Naive thymus-derived CD4-positive, alpha-beta T cell (primary cell): ENCODE data around the gene SRRM3. TPM values are rescaled to one million over a fixed set of nuclear protein-coding genes. Genes with fewer than 3 reads are reported as not detected.

ENCODE experiments used
- ATAC-seq: fragments of 150-1000 bp; cut with Tn5 transposase; 2 replicates; pipeline ENCODE4 v1.10.0; 2021; ENCODE audit warnings: mild to moderate bottlenecking, moderate library complexity
- CTCF ChIA-PET: fragments of 350-600 bp; sonication (Branson Sonifier 250); formaldehyde crosslinking; loops from one replicate; lab custom pipeline; 2021; ENCODE audit warnings: antibody characterized with exemption; lab: Charles Lee
- POLR2A ChIA-PET: fragments of 350-600 bp; sonication (Branson Sonifier 250); formaldehyde crosslinking; loops from one replicate; lab custom pipeline; 2021; ENCODE audit warnings: antibody characterized with exemption, inconsistent platforms; lab: Charles Lee
- DNase-seq, 9 donors: peaks; one replicate each; pipeline versions ENCODE4 v3.0.0 to v3.0.0-alpha.2; 2020 to 2022; ENCODE audit warnings: mixed read lengths in 1 of 9
- H3K27ac ChIP-seq: one replicate; pipeline ENCODE4 v1.7.0; 2013; ENCODE audit warnings: mild to moderate bottlenecking, low read depth, low read length, moderate library complexity
- H3K27me3 ChIP-seq, 2 donors: one replicate each; pipeline ENCODE4 v1.7.0; 2013; ENCODE audit warnings: low read length in 2 of 2, mild to moderate bottlenecking in 2 of 2, moderate library complexity in 2 of 2; ENCODE audit not compliant: control insufficient read depth in 2 of 2, insufficient read depth in 2 of 2
- H3K36me3 ChIP-seq, 3 experiments: 1 replicate in 2 of 3; 2 replicates in 1 of 3; pipeline ENCODE4 v1.7.0; 2013; ENCODE audit warnings: low read length in 3 of 3, mild to moderate bottlenecking in 3 of 3, moderate library complexity in 1 of 3; ENCODE audit not compliant: insufficient read depth in 3 of 3, control insufficient read depth in 2 of 3
- H3K4me1 ChIP-seq, 2 donors: one replicate each; pipeline ENCODE4 v1.7.0; 2013; ENCODE audit warnings: low read length in 2 of 2, mild to moderate bottlenecking in 2 of 2, moderate library complexity in 1 of 2; ENCODE audit not compliant: control insufficient read depth in 2 of 2, insufficient read depth in 2 of 2
- H3K4me3 ChIP-seq: 2 replicates; pipeline ENCODE4 v1.7.0; 2013; ENCODE audit warnings: mild to moderate bottlenecking, low read length
- H3K9me3 ChIP-seq, 3 experiments: 1 replicate in 2 of 3; 2 replicates in 1 of 3; pipeline ENCODE4 v1.7.0; 2013; ENCODE audit warnings: low read length in 3 of 3; ENCODE audit not compliant: control insufficient read depth in 2 of 3
- H3K27ac Mint-ChIP-seq, 9 donors: one replicate each; pipeline ENCODE4 v1.8.0; 2020 to 2022; ENCODE audit warnings: mixed read lengths in 9 of 9, mild to moderate bottlenecking in 8 of 9, moderate library complexity in 5 of 9, inconsistent platforms in 2 of 9
- H3K27me3 Mint-ChIP-seq, 5 donors: one replicate each; pipeline ENCODE4 v1.8.0; 2021 to 2022; ENCODE audit warnings: mixed read lengths in 5 of 5, mild to moderate bottlenecking in 1 of 5
- H3K36me3 Mint-ChIP-seq, 5 donors: one replicate each; pipeline ENCODE4 v1.8.0; 2020 to 2022; ENCODE audit warnings: mixed read lengths in 5 of 5, mild to moderate bottlenecking in 3 of 5, inconsistent platforms in 1 of 5
- H3K4me1 Mint-ChIP-seq, 7 donors: one replicate each; pipeline ENCODE4 v1.8.0; 2020 to 2022; ENCODE audit warnings: mixed read lengths in 7 of 7, mild to moderate bottlenecking in 3 of 7, inconsistent platforms in 1 of 7
- H3K4me3 Mint-ChIP-seq, 10 donors: one replicate each; pipeline ENCODE4 v1.8.0; 2020 to 2022; ENCODE audit warnings: mild to moderate bottlenecking in 10 of 10, mixed read lengths in 10 of 10, moderate library complexity in 6 of 10, inconsistent platforms in 2 of 10
- H3K9me3 Mint-ChIP-seq, 11 donors: one replicate each; pipeline ENCODE4 v1.8.0; 2020 to 2022; ENCODE audit warnings: mixed read lengths in 11 of 11, mild to moderate bottlenecking in 4 of 11, inconsistent platforms in 1 of 11, moderate library complexity in 1 of 11
- intact Hi-C, 2 donors: fragments of 100-400 bp; cut with micrococcal nuclease; formaldehyde crosslinking; loops; one replicate each; pipeline ENCODE4 v1.15.1; 2023
- polyA plus RNA-seq, 2 donors: library from polyadenylated mRNA; unstranded; fragments of 300-500 nt; fragmentation: Illumina TruSeq; gene quantifications; one replicate each; pipeline ENCODE4 v1.2.3, GENCODE V29; 2021
- total RNA-seq, 6 experiments: library from RNA in 5 of 6; stranded (reverse) in 5 of 6; gene quantifications; 1 replicate in 5 of 6; 2 replicates in 1 of 6; pipeline ENCODE4 v1.2.3 and lab custom pipeline; 2021 to 2026

The SRRM3 gene
- total and polyA plus RNA-seq, 7 experiments from 2014 or later, result not detected

GRCh38 chr7:76232698-76233097, 31.0 kb downstream of the SRRM3 start:
- H3K36me3 ChIP-seq, result no peaks in the 10 kb centered on the region
- no peak overlapping the region for H3K4me3 ChIP-seq
- no peak for DNase-seq
- ChIA-PET POLR2A (no interaction called here), CTCF (no interaction called here)
- no peaks in the 10 kb centered on the region for H3K4me1 ChIP-seq
- ATAC-seq, result no peak
- H3K9me3 Mint-ChIP-seq, result peaks cover 0 to 7% (median 0%) of the 10 kb centered on the region in 11 donors
- H3K27me3 Mint-ChIP-seq, result peaks cover 46 to 71% (median 52%) of the 10 kb centered on the region in 5 donors
- no peaks in the 10 kb centered on the region for H3K9me3 ChIP-seq
- peaks cover 0 to 7% (median 4%) of the 10 kb centered on the region in 5 donors for H3K36me3 Mint-ChIP-seq
- peak overlapping the region in 1 of 10 donors; percentile 29 for H3K4me3 Mint-ChIP-seq
- H3K27me3 ChIP-seq, result no peaks in the 10 kb centered on the region
- peaks cover 0 to 15% (median 7%) of the 10 kb centered on the region in 7 donors for H3K4me1 Mint-ChIP-seq
- intact Hi-C loops, result no loop called here
- H3K27ac Mint-ChIP-seq, result no peak overlapping the region
- H3K27ac ChIP-seq, result no peak overlapping the region

GRCh38 chr7:76233538-76234281, 32.0 kb downstream of the SRRM3 start:
- POLR2A ChIA-PET, result no interaction called here

GRCh38 chr7:76234282-76234584, 32.5 kb downstream of the SRRM3 start:
- Mint-ChIP-seq H3K27ac (peak overlapping the region in 3 of 9 donors; percentile 26 to 41 (median 37)), H3K27me3 (peaks cover 47 to 78% (median 54%) of the 10 kb centered on the region in 5 donors), H3K36me3 (peaks cover 0 to 7% (median 4%) of the 10 kb centered on the region in 5 donors), H3K4me1 (peaks cover 0 to 16% (median 7%) of the 10 kb centered on the region in 7 donors), H3K4me3 (peak overlapping the region; percentile 29 to 76 (median 64)), H3K9me3 (peaks cover 0 to 7% (median 0%) of the 10 kb centered on the region in 11 donors)
- no peak overlapping the region for H3K27ac ChIP-seq
- ChIA-PET CTCF (interaction anchor here (0.6 kb wide), 1 partner anchor 20 kb away, joined by 3 read pairs; no protein-coding TSS in a partner anchor), POLR2A (no interaction called here)
- no peaks in the 10 kb centered on the region for H3K4me1 ChIP-seq
- no peaks in the 10 kb centered on the region for H3K36me3 ChIP-seq
- no peaks in the 10 kb centered on the region for H3K9me3 ChIP-seq
- ATAC-seq (no peak), DNase-seq (no peak)
- H3K27me3 ChIP-seq, result no peaks in the 10 kb centered on the region
- H3K4me3 ChIP-seq, result no peak overlapping the region
- intact Hi-C loops, result no loop called here

More at GRCh38 chr7:76233538-76234281, 32.0 kb downstream of the SRRM3 start:
- CTCF ChIA-PET, result interaction anchor here (0.6 kb wide), 1 partner anchor 19 kb away, joined by 3 read pairs; no protein-coding TSS in a partner anchor
- no peaks in the 10 kb centered on the region for H3K27me3 ChIP-seq
- intact Hi-C loops, result no loop called here
- H3K4me1 Mint-ChIP-seq, result peaks cover 0 to 16% (median 7%) of the 10 kb centered on the region in 7 donors
- peaks cover 0 to 7% (median 0%) of the 10 kb centered on the region in 11 donors for H3K9me3 Mint-ChIP-seq
- H3K4me3 ChIP-seq, result no peak overlapping the region
- H3K27me3 Mint-ChIP-seq, result peaks cover 47 to 79% (median 57%) of the 10 kb centered on the region in 5 donors
- H3K36me3 Mint-ChIP-seq, result peaks cover 0 to 7% (median 4%) of the 10 kb centered on the region in 5 donors
- no peaks in the 10 kb centered on the region for H3K36me3 ChIP-seq
- H3K4me3 Mint-ChIP-seq, result peak overlapping the region in 8 of 10 donors; percentile 12 to 76 (median 64)
- ATAC-seq, result no peak
- H3K4me1 ChIP-seq, result no peaks in the 10 kb centered on the region
- H3K9me3 ChIP-seq, result no peaks in the 10 kb centered on the region
- DNase-seq, result no peak
- H3K27ac Mint-ChIP-seq, result peak overlapping the region in 1 of 9 donors; percentile 26
- no peak overlapping the region for H3K27ac ChIP-seq

GRCh38 chr7:76234931-76235441, 33.3 kb downstream of the SRRM3 start:
- no peaks in the 10 kb centered on the region for H3K9me3 ChIP-seq
- H3K4me1 ChIP-seq, result no peaks in the 10 kb centered on the region
- POLR2A ChIA-PET, result no interaction called here
- H3K27me3 Mint-ChIP-seq, result peaks cover 43 to 71% (median 48%) of the 10 kb centered on the region in 5 donors
- peak; percentile 22 to 84 (median 52) for DNase-seq
- H3K36me3 Mint-ChIP-seq, result peaks cover 0 to 6% (median 4%) of the 10 kb centered on the region in 5 donors
- CTCF ChIA-PET, result no interaction called here
- ATAC-seq, result peak; percentile 94
- H3K27me3 ChIP-seq, result no peaks in the 10 kb centered on the region
- peak overlapping the region; percentile 27 for H3K4me3 ChIP-seq
- no peak overlapping the region for H3K27ac Mint-ChIP-seq
- H3K36me3 ChIP-seq, result no peaks in the 10 kb centered on the region
- H3K4me3 Mint-ChIP-seq, result peak overlapping the region; percentile 60 to 83 (median 68)
- intact Hi-C loops, result loop anchor here in 1 of 2 donors (1.0 kb wide), 1 partner anchor 25 kb away; no protein-coding TSS in a partner anchor
- no peak overlapping the region for H3K27ac ChIP-seq
- peaks cover 0 to 16% (median 7%) of the 10 kb centered on the region in 7 donors for H3K4me1 Mint-ChIP-seq
- peaks cover 0 to 7% (median 0%) of the 10 kb centered on the region in 11 donors for H3K9me3 Mint-ChIP-seq

- Mint-ChIP-seq H3K9me3 (peaks cover 0 to 7% (median 0%) of the 10 kb centered on the region in 11 donors), H3K4me3 (no peak overlapping the region), H3K36me3 (peaks cover 0 to 5% (median 4%) of the 10 kb centered on the region in 5 donors), H3K4me1 (peaks cover 0 to 16% (median 7%) of the 10 kb centered on the region in 7 donors), H3K27ac (no peak overlapping the region), H3K27me3 (peaks cover 33 to 58% (median 41%) of the 10 kb centered on the region in 5 donors)
- no peak for ATAC-seq
- CTCF ChIA-PET, result no interaction called here
- Histone ChIP-seq H3K27me3 (no peaks in the 10 kb centered on the region), H3K4me3 (no peak overlapping the region), H3K9me3 (no peaks in the 10 kb centered on the region), H3K27ac (no peak overlapping the region), H3K36me3 (no peaks in the 10 kb centered on the region), H3K4me1 (no peaks in the 10 kb centered on the region)
- intact Hi-C loops, result no loop called here
- no peak for DNase-seq
- POLR2A ChIA-PET, result interaction anchor here (0.5 kb wide), 1 partner anchor 59 kb away, joined by 3 read pairs; no protein-coding TSS in a partner anchor
These were observed 34.5 kb downstream of the SRRM3 start for GRCh38 chr7:76236224-76236623.

GRCh38 chr7:76238326-76238725, 36.6 kb downstream of the SRRM3 start:
- ATAC-seq (no peak), DNase-seq (no peak)
- no peak overlapping the region for H3K4me3 Mint-ChIP-seq
- H3K4me1 ChIP-seq, result no peaks in the 10 kb centered on the region
- intact Hi-C loops, result no loop called here
- H3K27me3 ChIP-seq, result no peaks in the 10 kb centered on the region
- H3K27ac ChIP-seq, result no peak overlapping the region
- CTCF ChIA-PET, result no interaction called here
- H3K36me3 ChIP-seq, result no peaks in the 10 kb centered on the region
- H3K36me3 Mint-ChIP-seq, result peaks cover 0 to 4% (median 0%) of the 10 kb centered on the region in 5 donors
- peaks cover 12 to 37% (median 22%) of the 10 kb centered on the region in 5 donors for H3K27me3 Mint-ChIP-seq
- H3K27ac Mint-ChIP-seq, result no peak overlapping the region
- H3K9me3 Mint-ChIP-seq, result peaks cover 0 to 4% (median 0%) of the 10 kb centered on the region in 11 donors
- no peak overlapping the region for H3K4me3 ChIP-seq
- peaks cover 0 to 15% (median 6%) of the 10 kb centered on the region in 7 donors for H3K4me1 Mint-ChIP-seq
- POLR2A ChIA-PET, result no interaction called here
- H3K9me3 ChIP-seq, result no peaks in the 10 kb centered on the region
